Kidney epithelial cell (primary cell): ENCODE measurements around the gene WDR20. TPM values are rescaled to one million over a fixed set of nuclear protein-coding genes. Genes with fewer than 3 reads are reported as not detected.

Experiments used
- DNase-seq: peaks from one replicate; pipeline ENCODE4 v3.0.0-alpha.2; 2010; ENCODE audit warnings: low read depth
- H3K27me3 ChIP-seq: 2 replicates; pipeline ENCODE4 v1.6.0; 2011; ENCODE audit warnings: low read length; ENCODE audit not compliant: control insufficient read depth, insufficient read depth
- H3K36me3 ChIP-seq: 2 replicates; pipeline ENCODE4 v1.5.1; 2011; ENCODE audit warnings: low read length; ENCODE audit not compliant: control insufficient read depth, insufficient read depth
- H3K4me3 ChIP-seq: 2 replicates; pipeline ENCODE4 v1.5.1; 2011; ENCODE audit warnings: low read depth, mild to moderate bottlenecking, control low read depth, low read length
- total RNA-seq: library from RNA; depleted of rRNA; stranded (reverse); fragments of >200 nt; gene quantifications from 2 replicates; pipeline ENCODE4 v1.2.3, GENCODE V29; 2015
- TF ChIP-seq, protein P1 (sequence below): IDR thresholded peaks from 2 replicates; pipeline ENCODE4 v1.5.1; 2011; ENCODE audit warnings: mild to moderate bottlenecking, moderate library complexity, low read length, control low read depth, inconsistent platforms; ENCODE audit not compliant: insufficient read depth, poor library complexity, severe bottlenecking

WDR20 gene
- total RNA-seq, 1 donor from 2014 or later: 14.0 TPM

DNA sequence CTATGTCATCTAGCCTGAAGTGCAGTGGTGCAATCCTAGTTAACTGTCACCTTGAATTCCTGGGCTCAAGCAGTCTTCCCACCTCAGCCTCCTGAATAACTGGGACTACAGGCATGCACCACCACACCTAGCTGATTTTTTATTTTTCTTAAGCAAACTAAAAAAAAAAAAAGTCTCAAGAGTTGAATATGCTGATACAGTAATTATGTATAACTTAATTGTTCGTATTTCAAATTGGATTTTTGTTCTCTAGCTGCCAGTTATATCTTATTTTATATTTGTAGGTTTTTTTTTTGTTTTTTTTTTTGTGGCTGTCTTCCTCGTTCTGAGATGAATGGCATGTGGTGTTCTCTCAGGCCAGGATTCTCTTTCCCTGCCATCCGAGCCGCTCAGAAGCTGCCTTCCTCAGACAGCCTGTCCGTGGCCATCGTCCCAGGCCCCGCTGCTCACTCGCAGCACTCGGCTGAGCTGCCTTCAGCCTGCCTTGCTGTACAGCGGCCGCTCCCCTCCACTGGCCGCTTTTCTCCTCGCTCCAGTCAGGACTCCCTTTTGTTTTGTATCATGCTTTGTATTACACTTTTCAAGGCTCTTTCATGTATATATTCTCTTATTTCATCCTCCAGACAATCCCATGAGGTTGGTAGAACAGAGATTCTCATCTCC, 53.3 kb downstream of the WDR20 start:
- Histone ChIP-seq H3K27me3 (no peaks in the 10 kb centered on the region), H3K4me3 (no peak overlapping the region), H3K36me3 (no peaks in the 10 kb centered on the region)
- TF ChIP-seq, protein P1, sequence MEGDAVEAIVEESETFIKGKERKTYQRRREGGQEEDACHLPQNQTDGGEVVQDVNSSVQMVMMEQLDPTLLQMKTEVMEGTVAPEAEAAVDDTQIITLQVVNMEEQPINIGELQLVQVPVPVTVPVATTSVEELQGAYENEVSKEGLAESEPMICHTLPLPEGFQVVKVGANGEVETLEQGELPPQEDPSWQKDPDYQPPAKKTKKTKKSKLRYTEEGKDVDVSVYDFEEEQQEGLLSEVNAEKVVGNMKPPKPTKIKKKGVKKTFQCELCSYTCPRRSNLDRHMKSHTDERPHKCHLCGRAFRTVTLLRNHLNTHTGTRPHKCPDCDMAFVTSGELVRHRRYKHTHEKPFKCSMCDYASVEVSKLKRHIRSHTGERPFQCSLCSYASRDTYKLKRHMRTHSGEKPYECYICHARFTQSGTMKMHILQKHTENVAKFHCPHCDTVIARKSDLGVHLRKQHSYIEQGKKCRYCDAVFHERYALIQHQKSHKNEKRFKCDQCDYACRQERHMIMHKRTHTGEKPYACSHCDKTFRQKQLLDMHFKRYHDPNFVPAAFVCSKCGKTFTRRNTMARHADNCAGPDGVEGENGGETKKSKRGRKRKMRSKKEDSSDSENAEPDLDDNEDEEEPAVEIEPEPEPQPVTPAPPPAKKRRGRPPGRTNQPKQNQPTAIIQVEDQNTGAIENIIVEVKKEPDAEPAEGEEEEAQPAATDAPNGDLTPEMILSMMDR: no peak
- DNase-seq: no peak

- no peak for DNase-seq
- TF ChIP-seq, protein P1: no peak
- Histone ChIP-seq H3K4me3 (no peak overlapping the region), H3K27me3 (no peaks in the 10 kb centered on the region), H3K36me3 (no peaks in the 10 kb centered on the region)
Observed at GRCh38 chr14:102194856-102195255, 55.2 kb downstream of the WDR20 start.

GRCh38 chr14:102195446-102195845, 55.7 kb downstream of the WDR20 start:
- Histone ChIP-seq H3K4me3 (no peak overlapping the region), H3K27me3 (no peaks in the 10 kb centered on the region), H3K36me3 (no peaks in the 10 kb centered on the region)
- DNase-seq: no peak
- TF ChIP-seq, protein P1: no peak

- TF ChIP-seq, protein P1: no peak
- H3K36me3 ChIP-seq: no peaks in the 10 kb centered on the region
- DNase-seq: no peak
- H3K27me3 ChIP-seq: no peaks in the 10 kb centered on the region
- no peak overlapping the region for H3K4me3 ChIP-seq
Observed at GRCh38 chr14:102196039-102196901, 56.6 kb downstream of the WDR20 start.

DNA sequence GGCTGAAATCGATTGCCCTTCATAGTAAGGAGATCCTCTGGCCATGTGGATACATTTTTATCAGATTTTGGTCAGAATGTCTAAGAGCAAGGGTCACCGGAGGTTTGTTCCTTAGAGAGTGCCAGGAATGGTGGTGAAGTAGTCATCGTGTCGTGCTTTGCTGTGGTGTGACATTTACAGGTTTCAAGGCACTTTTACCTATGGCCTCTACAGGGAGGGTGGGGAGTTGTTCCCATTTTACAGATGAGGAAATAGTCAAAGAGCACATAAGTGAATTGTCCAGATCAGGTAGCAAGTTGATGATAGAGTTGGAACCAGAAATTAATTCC, 57.2 kb downstream of the WDR20 start:
- TF ChIP-seq, protein P1: no peak
- no peak for DNase-seq
- H3K27me3 ChIP-seq: no peaks in the 10 kb centered on the region
- no peaks in the 10 kb centered on the region for H3K36me3 ChIP-seq
- H3K4me3 ChIP-seq: no peak overlapping the region
